NCI-H128 (cell line): ENCODE measurements around the gene FER.
"Not testable (repeated sequence)": the region's sequence is repeated elsewhere in the genome, so short reads cannot be mapped to it uniquely, and the experiment has no call there.

ENCODE experiments used
- DNase-seq: peaks from one replicate; lab custom pipeline; 2025; ENCODE audit not compliant: unreplicated experiment; lab: John Stamatoyannopoulos, UW

The FER gene

GRCh38 chr5:109170629-109171350, 423.1 kb downstream of the FER start:
- no peak for DNase-seq

- not testable (repeated sequence) for DNase-seq
These were observed 423.9 kb downstream of the FER start for GRCh38 chr5:109171437-109172073.

GRCh38 chr5:109173036-109173794, 425.5 kb downstream of the FER start:
- DNase-seq, result no peak

GRCh38 chr5:109177227-109177626, 429.5 kb downstream of the FER start:
- DNase-seq, result no peak

GRCh38 chr5:109177782-109178181, 430.1 kb downstream of the FER start:
- DNase-seq, result no peak

- no peak for DNase-seq
These were observed 433.0 kb downstream of the FER start for GRCh38 chr5:109180668-109181067.

- no peak for DNase-seq
These were observed 439.1 kb downstream of the FER start for GRCh38 chr5:109186759-109187158.

GRCh38 chr5:109191153-109191558, 443.5 kb downstream of the FER start:
- DNase-seq, result no peak

GRCh38 chr5:109192027-109192426, 444.3 kb downstream of the FER start:
- DNase-seq, result no peak

GRCh38 chr5:109192555-109193281, 445.0 kb downstream of the FER start:
- no peak for DNase-seq

- no peak for DNase-seq
These were observed 448.0 kb downstream of the FER start for GRCh38 chr5:109195667-109196066.

GRCh38 chr5:109196087-109196822, 448.6 kb downstream of the FER start:
- no peak for DNase-seq

GRCh38 chr5:109196823-109197160, 449.1 kb downstream of the FER start:
- no peak for DNase-seq

- DNase-seq, result no peak
These were observed 451.6 kb downstream of the FER start for GRCh38 chr5:109199289-109199688.

- DNase-seq, result no peak
These were observed 452.3 kb downstream of the FER start for GRCh38 chr5:109199799-109200620.

GRCh38 chr5:109215040-109215439, 467.3 kb downstream of the FER start:
- DNase-seq, result no peak

GRCh38 chr5:109218818-109219217, 471.1 kb downstream of the FER start:
- DNase-seq, result no peak

GRCh38 chr5:109223531-109223930, 475.8 kb downstream of the FER start:
- no peak for DNase-seq

GRCh38 chr5:109224276-109224882, 476.7 kb downstream of the FER start:
- DNase-seq, result no peak
